HL-60/S4 (cell line): ENCODE results near the gene C19orf33.
"Not testable (repeated sequence)": the region's sequence is repeated elsewhere in the genome, so short reads cannot be mapped to it uniquely, and the experiment has no call there.

ENCODE experiments used
- in situ Hi-C: fragments of 300-500 bp; cut with MboI; formaldehyde crosslinking; loops from 2 replicates; pipeline ENCODE4 v1.14.3; 2022; ENCODE audit warnings: low sequenced_read_pairs

The C19orf33 gene

DNA sequence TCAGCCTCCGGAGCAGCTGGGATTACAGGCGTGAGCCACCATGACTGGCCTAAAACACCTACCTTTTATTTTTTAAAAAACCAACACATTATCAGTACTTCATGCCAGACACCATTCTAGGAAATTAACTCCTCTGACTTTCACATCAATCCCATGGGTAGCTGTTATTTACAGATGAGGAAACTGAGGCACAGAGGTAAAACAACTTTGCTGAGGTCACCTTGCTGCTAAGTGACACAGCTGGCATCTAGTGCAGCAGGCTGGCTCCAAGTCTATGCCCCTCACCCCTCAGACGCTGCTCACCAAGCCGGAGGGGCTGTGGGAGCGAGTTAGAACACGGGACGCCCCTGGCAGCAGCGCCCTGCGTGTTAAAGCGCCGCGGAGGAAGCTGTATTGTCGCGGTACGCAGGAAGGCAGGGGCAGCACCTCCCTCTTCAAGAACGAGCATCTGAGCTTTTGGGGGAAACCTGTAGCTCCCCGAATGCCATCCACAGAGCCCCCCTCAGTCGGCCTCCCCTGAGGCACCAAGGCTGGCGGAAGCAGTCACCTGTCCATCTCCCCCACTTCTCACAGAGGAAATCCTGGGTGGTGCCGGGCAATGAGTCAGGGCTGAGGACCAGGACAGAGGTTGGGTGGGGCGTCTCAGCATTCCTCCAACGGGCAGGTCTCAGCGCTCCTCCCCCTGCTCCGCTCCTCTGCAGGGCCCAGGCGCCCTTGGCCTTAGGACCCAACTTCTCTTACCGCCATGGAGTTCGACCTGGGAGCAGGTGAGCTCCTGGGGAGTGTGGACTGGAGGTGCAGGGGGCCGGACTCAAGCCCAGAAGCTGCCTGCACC, at the start of gene C19orf33:
TSS of gene C19orf33 (plus strand) at position 735 of the 835 bp plus-strand sequence. CDS start at position 746, 11 bp downstream.
- in situ Hi-C loops, result no loop called here

GRCh38 chr19:38255383-38256014, 48.6 kb upstream of the C19orf33 start:
- in situ Hi-C loops, result no loop called here

DNA sequence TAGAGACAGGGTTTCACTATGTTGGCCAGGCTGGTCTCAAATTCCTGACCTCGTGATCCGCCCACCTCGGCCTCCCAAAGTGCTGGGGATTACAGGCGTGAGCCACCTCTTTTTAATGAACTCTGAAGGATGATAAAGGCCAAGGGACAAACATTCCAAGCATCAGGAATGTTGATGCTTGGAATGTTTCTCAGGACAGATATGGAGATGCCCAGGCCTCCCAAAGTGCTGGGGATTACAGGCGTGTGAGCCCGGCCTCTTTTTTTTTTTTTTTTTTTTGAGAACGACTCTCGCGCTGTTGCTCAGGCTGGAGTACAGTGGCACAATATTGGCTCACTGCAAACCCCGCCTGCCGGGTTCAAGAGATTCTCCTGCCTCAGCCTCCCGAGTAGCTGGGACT, 42.1 kb upstream of the C19orf33 start:
- in situ Hi-C loops, result not testable (repeated sequence)

GRCh38 chr19:38262585-38263268, 41.3 kb upstream of the C19orf33 start:
- in situ Hi-C loops, result no loop called here

GRCh38 chr19:38263689-38264485, 40.2 kb upstream of the C19orf33 start:
- in situ Hi-C loops, result no loop called here

- in situ Hi-C loops, result no loop called here
Measured at GRCh38 chr19:38264486-38265212, 39.4 kb upstream of the C19orf33 start, which contains the start of gene SPINT2. TSS of gene SPINT2 (plus strand) at chr19:38264573. CDS start at chr19:38264893, 320 bp downstream.

DNA sequence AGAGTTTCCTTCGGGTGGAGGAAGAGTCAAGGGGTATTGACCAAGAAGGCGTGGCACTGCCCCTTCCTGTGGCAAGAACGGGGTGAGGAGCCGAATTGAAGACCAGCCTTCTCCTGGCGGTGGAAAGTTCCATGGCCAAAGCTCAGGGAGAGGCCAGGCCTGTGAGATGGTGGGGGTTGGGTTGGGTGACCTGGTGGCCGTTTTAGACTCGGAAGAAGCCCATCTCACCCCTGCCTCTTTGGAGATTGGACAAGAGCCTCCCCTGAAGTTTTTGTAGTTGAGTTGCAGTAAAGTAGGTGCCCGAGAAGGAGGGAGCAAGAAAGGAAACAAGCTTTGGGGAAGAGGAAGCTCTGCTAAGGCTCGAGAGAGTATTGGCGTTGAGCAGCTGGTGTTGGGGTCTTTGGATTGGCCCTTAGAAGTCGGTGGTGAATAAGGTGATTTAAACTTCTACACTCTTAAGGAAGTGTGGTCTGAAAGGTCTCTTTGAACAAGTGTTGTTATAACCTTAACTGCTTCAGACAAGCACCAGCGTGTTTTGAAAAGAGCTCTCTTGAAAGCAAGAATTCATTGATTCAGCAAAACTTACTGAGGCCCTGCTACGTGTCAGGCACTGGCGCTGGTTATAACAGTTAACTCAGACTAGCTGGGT, 38.7 kb upstream of the C19orf33 start:
- in situ Hi-C loops, result no loop called here

DNA sequence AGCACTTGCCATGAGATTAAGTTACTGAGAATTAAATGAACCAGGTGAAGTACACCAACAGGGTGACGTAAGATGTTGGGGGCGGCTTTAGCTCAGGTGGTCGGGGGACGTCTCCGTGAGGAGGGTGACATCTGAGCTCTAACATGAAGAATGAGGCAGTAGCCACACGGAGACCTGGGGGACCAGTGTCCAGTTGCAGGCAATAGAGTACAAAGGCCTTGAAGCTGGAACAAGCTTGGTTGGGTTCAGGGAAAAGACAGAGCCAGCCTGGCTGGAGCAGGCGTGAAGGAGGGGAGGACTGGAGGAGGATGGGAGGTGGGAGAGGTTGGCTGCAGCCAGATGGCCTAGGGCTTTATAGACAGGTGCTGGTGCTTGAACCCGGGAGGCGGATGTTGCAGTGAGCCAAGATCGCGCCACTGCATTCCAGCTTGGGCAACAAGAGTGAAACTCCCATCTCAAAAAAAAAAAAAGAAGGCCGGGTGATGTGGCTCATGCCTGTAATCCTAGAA, 38.1 kb upstream of the C19orf33 start:
- in situ Hi-C loops, result no loop called here

- in situ Hi-C loops, result no loop called here
Measured at GRCh38 chr19:38266981-38267597, 37.0 kb upstream of the C19orf33 start.

DNA sequence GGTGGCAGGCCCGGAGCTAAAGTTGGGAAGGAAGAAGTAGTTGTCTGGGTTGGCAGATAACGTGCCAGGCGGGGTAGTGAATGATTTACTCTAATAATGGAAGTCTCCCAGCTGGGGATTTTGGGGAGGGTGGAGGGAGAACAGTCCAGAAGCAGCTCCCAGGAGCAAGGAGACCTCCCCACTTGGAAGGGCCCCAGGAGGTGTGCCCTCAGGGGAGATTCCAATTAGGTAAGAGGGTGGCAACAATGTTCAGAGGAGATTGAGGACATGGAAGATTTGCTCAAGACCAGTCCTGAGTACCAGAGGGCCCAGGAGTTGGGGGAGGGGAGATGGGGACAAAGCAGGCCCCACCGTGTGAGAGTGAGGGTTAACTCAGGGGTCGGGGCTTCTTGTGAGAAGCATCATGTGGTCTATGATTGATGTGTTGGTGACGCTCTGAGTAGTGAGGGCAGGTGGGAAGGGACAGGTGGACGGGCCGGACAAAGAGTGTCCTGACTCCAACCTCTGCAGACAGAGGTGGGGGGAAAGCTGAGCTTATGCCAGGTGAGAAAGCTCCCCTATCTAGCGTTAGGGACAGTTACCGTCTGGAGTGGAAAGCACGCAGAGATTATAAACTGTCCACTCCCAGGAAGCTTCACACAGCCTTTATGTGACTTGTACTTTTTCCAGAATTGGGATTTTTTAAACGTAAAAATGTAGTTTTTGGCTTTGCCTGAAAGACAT, 36.1 kb upstream of the C19orf33 start:
- in situ Hi-C loops, result no loop called here

- in situ Hi-C loops, result no loop called here
Measured at GRCh38 chr19:38268539-38268938, 35.5 kb upstream of the C19orf33 start.

DNA sequence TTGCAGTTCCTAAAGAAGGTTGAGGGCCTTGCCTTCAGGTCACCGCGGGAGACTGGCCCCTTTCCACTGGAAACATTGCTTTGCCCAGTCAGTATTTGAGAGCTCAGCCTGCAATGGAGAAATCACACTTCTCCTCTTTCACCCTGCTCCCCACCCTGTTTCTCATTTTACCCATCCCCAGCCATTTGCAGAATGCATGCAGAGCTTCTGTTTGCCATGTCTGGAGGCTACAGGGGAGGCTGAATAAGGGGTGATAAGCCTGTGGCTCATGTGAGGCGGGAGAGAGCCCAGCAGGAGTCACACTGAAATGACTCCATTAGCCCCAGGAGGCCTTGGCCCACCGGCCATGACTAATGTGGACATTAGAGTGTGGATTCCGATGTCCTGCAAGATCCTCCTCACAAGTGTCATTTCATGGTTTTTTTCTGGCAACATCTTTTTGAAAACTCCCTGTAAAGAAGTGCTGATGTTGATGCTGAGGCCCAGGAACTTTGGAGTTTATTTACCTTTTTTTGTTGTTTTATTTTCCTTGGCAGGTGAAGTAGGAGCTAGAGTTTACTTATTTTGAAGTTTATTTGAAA, 33.4 kb upstream of the C19orf33 start:
- in situ Hi-C loops, result no loop called here

DNA sequence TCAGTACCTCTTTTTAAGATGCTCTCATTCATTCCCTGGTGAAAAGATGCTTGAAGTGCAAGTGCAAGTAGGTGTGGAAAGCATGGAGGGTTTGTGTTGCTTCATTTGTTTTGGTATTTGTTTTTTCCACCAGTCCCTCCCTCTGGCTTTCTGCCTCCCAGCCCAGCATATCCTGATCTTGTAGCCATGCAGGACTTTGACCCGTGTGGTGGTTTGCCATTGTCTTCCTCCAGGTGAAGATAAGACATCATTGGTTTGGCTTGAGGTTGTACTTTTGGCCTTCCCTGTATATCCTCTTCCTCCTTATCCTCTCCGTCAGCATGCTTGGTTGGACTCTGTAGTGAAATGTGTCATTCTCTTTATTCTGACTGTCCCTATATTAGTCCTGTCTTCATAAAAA, 30.6 kb upstream of the C19orf33 start:
- in situ Hi-C loops, result no loop called here

DNA sequence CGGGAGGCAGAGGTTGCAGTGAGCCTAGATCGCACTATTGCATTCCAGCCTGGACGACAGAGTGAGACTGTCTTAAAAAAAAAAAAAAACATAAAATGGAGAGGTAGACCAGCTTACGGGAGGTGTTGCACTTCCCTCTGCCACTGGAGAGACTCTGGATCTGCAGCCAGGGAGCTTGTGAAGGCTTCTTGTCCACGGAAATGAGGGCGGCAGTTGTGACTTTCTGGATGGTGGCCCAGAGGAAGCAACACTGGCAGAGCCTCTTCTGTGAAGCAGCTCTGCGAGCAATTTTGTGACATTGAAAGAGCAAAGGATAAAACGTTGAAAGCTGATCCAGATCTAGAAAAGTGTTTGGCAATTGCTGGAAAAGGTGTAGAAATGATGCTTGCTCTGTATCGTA, 29.3 kb upstream of the C19orf33 start:
- in situ Hi-C loops, result no loop called here

DNA sequence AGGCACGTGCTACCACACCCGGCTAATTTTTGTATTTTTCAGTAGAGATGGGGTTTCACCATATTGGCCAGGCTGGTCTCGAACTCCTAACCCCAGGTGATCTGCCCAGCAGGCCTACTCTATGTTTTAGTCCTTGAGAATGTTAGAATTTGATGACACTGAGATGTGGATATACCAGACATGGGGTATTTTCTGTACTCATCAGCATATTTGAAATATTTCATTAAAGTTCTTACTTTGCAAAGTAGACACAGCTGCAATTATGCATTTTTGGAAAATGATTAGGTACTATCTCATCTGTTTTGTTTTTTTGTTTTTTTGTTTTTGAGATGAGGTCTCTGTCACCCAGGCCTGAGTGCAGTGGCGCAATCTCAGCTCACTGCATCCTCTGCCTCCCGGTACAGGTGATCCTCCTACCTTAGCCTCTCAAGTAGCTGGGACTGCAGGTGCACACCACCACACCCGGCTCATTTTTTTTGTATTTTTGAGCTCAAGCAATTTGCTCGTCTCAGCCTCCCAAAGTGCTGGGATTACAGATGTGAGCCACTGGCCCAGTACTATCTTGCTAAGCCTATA, 27.0 kb upstream of the C19orf33 start:
- in situ Hi-C loops, result no loop called here

GRCh38 chr19:38277549-38277948, 26.5 kb upstream of the C19orf33 start:
- in situ Hi-C loops, result no loop called here

DNA sequence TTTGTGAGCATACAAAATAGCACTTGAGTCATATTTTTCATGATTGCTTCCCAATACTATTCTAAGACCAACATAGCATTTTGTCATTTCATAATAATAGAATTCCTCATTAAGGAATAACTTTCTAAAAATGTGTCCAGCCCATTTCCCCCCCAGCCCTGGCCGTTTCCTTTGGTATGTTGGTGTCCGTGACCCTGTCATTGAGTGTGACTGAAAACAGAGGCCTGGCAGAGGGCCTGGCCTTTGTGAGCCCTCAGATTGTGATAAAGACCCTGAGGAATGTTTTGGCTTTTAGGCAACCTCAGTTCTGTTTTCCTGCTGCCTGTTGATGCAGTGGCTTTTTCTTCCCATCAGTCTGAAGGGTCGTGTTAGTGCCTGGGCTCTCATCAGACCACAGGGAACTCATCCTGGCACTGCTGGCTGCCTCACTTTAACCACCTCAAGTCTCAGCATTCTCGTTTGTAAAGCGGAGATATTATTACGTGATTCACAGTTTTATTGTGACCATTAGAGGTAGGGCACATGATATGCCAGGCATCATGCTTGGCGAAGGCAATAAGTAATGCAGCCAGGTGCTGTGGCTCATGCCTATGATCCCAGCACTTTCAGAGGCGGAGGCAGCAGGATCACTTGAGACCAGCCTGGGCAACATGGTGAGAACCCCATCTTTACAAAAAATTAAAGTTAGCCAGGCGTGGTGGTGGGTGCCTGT, 25.9 kb upstream of the C19orf33 start:
- in situ Hi-C loops, result no loop called here
